AG09309 (cell line): ENCODE data around the gene DPAGT1.

Source experiments
- DNase-seq: peaks from one replicate; pipeline ENCODE4 v3.0.0-alpha.2; 2010; ENCODE audit warnings: low read depth
- H3K4me3 ChIP-seq: 2 replicates; pipeline ENCODE4 v1.5.1; 2011; ENCODE audit warnings: mild to moderate bottlenecking, low read depth, low read length, moderate library complexity; ENCODE audit not compliant: control insufficient read depth
- CTCF ChIP-seq: IDR thresholded peaks from 2 replicates; pipeline ENCODE4 v1.5.1; 2011; ENCODE audit warnings: mild to moderate bottlenecking, low read depth, low read length, inconsistent platforms; ENCODE audit not compliant: insufficient read depth, control insufficient read depth; ENCODE audit errors: missing control alignments

Gene DPAGT1

DNA sequence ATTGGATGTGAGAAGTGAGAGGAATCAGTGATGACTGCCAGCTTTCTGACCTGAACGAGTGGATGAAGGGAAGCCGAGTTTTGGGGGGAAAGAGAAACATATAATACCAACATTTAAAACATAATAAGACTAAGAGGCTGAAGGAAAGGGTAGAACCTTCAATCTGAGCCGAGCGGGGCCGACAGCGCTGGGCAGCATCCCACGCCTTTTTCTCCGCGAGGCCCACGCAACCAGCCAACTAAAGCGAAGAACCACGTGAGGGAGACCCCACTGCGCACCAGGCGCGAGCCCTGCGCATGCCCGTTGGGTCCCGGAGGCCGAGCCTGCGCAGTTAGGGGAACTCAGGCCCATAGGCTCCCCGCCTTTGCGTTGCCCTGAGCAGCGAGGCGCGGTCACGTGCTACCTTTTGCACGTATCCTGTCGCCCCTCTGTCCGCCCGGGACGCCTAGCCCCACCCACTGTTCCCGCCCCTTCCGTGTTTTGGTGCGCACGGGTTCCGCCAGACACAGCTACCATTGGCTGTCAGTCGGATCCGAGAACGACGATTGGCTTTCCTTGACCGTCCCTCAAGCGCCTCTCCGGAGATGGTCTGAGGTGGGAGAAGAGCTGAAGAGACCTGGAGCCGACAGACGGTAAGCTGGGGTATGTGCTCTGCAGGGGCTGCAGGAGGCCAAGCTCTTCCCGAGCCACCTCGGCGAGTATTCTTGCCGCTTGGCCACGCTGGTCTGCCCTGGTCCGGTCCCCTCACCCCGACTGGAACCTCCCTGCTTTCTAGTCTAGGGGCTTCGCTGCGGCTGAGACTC, 19.6 kb upstream of the DPAGT1 start, which contains the start of gene HINFP:
Gene HINFP (plus strand): TSS at position 573 of the 803 bp plus-strand sequence. CDS start 5,365 bp downstream, outside the sequence.
- H3K4me3 ChIP-seq, result peak within 1 kb of the TSS; percentile 96
- peak; percentile 92 for DNase-seq
- TF ChIP-seq CTCF, result no peak

- TF ChIP-seq CTCF, result no peak
- peak overlapping the region; percentile 96 for H3K4me3 ChIP-seq
- no peak for DNase-seq
Observed at GRCh38 chr11:119120639-119121007, 19.0 kb upstream of the DPAGT1 start.

DNA sequence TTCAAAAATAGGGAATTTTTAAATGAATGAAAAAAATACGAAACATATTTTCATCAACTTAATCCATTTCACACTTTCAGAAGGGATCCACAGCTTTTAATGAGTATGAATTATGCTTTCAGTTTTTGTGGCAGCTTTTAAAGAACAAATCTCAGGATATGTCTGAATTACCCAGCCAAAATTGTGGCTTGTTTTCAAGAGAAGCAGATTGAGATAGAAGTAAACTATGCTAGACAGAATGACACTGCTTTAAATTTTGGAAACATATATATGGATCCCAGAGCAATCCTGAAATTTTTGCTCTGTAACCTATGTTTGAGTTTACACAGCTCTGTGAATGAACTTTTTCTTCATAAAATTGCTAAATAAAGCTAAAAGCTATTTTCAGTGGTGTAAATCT, 17.3 kb upstream of the DPAGT1 start:
- no peak overlapping the region for H3K4me3 ChIP-seq
- no peak for TF ChIP-seq CTCF
- no peak for DNase-seq

- DNase-seq, result no peak
- TF ChIP-seq CTCF, result no peak
- no peak overlapping the region for H3K4me3 ChIP-seq
Observed at GRCh38 chr11:119118227-119118626, 16.6 kb upstream of the DPAGT1 start.

DNA sequence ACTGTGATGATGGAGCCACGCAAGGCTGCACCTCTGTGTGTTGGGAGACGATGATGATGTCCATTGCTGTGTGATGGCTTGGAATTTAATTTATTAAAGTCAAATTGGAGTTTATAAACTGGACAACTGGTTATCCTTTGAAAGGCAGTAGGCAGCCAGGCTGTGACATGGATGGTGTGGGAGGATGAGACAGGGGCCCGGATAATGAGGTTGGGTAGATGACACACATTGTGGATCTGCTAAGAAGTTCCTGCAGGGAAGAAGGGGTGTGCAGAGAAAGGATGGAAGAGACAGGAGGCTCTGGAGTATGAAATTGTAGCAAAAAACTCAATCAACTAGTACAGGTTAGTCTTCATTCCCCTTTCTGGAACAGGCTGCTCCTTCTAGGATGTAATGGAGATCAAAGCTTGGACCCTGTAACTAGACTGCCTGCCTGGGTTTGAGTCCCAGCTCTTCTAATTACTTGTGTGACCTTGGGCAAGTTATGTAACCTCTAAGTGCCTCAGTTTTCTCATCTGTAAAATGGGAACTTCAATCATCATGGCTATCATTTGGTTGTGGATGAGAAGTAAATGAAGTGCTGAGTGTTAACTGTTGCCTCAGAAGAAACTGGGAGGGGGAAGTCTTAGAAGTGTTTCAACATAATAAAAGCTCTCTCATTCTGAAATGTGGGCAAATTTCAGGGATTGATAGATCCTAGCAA, 15.5 kb upstream of the DPAGT1 start:
- TF ChIP-seq CTCF, result no peak
- DNase-seq, result no peak
- no peak overlapping the region for H3K4me3 ChIP-seq

DNA sequence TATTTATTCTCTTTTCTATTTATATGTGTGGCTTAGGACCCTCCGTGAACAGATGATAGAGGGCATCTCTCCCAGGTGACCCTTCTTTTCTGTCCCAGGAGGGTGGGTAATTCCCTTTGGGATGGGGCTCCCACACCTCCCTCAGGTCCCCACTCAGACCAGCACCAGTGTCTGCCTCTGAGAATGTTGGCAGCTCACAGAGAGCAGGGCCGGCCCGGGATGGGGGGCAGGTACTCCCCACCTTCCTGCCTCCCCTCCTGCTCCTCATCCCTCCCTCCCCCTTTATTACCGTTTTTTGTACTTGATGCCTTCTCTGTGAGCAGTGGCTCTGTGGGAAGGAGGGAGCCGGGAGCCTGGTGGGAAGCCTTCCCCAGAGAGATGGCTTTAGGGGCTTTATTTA, 14.9 kb upstream of the DPAGT1 start:
- DNase-seq, result no peak
- H3K4me3 ChIP-seq, result no peak overlapping the region
- TF ChIP-seq CTCF, result no peak

DNA sequence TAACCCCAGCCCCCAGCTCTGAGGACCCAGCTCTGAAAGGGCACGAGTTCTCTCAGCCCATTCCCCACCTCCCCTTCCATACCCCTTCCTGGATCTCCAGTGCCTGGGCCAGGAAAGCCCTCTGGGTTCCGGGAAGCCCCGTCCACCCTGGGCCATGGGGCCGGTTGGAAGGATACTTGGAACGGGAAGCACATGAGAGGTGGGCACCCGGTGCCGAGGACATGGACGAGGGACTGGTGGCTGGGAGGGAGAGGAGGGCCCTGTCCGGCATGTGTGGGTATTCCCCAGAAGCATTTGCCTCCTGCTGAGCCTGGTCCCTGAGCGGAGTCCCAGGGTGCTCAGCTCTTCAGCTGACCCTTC, 14.6 kb upstream of the DPAGT1 start:
- no peak overlapping the region for H3K4me3 ChIP-seq
- no peak for TF ChIP-seq CTCF
- no peak for DNase-seq
